A673 (cell line): ENCODE results near the gene IMPG1.

Experiments
- EZH2 ChIP-seq: fragments of 200-600 bp; sonication (generic); IDR thresholded peaks from 2 replicates; pipeline ENCODE4 v1.6.1; 2017; ENCODE audit warnings: borderline replicate concordance, low read depth, mild to moderate bottlenecking, mixed read lengths, antibody characterized with exemption, low read length; ENCODE audit not compliant: poor library complexity, severe bottlenecking
- TF ChIP-seq, protein P1 (sequence below): fragments of 300-800, 200-600 bp; sonication (generic); conservative IDR thresholded peaks from 2 replicates; pipeline ENCODE4 v1.5.1; 2017; ENCODE audit warnings: low read depth, mild to moderate bottlenecking, antibody characterized with exemption, low read length, moderate library complexity, mixed read lengths

- TF ChIP-seq, protein P1, sequence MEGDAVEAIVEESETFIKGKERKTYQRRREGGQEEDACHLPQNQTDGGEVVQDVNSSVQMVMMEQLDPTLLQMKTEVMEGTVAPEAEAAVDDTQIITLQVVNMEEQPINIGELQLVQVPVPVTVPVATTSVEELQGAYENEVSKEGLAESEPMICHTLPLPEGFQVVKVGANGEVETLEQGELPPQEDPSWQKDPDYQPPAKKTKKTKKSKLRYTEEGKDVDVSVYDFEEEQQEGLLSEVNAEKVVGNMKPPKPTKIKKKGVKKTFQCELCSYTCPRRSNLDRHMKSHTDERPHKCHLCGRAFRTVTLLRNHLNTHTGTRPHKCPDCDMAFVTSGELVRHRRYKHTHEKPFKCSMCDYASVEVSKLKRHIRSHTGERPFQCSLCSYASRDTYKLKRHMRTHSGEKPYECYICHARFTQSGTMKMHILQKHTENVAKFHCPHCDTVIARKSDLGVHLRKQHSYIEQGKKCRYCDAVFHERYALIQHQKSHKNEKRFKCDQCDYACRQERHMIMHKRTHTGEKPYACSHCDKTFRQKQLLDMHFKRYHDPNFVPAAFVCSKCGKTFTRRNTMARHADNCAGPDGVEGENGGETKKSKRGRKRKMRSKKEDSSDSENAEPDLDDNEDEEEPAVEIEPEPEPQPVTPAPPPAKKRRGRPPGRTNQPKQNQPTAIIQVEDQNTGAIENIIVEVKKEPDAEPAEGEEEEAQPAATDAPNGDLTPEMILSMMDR, result no peak
- TF ChIP-seq EZH2, result no peak
Measured at GRCh38 chr6:75906871-75907270, 165.6 kb downstream of the IMPG1 start.
